SU-DHL-6 (cell line): ENCODE measurements around the gene WNK4.

Experiments
- CTCF ChIP-seq: fragments of 200-600 bp; sonication (generic); IDR thresholded peaks from one replicate; pipeline ENCODE4 v1.5.1; 2017; ENCODE audit warnings: antibody characterized with exemption, mild to moderate bottlenecking, low read length, moderate library complexity; ENCODE audit not compliant: insufficient read depth, poor library complexity, severe bottlenecking
- EZH2phosphoT487 ChIP-seq: fragments of 200-600 bp; sonication (generic), shearing (Covaris generic); conservative IDR thresholded peaks from 2 replicates; pipeline ENCODE4 v1.6.1; 2018; ENCODE audit warnings: mild to moderate bottlenecking, antibody characterized with exemption, low read length, moderate library complexity, mixed read lengths

GRCh38 chr17:42782166-42783061 is 2.0 kb downstream of the WNK4 start:
- TF ChIP-seq CTCF (no peak), EZH2phosphoT487 (no peak)
